Thyroid gland (tissue), 4 donors: Measurements from ENCODE around the gene ATP13A2.

Experiments used
- POLR2A ChIP-seq, 2 donors: fragments of 450-650 bp; IDR thresholded peaks; one replicate each; pipeline ENCODE4 v1.6.1; 2017; ENCODE audit warnings: antibody characterized with exemption in 2 of 2, mild to moderate bottlenecking in 2 of 2, moderate library complexity in 1 of 2
- TF ChIP-seq, protein P1 (sequence below), 6 experiments: fragments of 200-600 bp in 3 of 6; fragments of 450-650 bp in 3 of 6; sonication (generic) in 3 of 6; IDR thresholded peaks; one replicate each; pipeline ENCODE4 v1.5.1; 2016 to 2019; ENCODE audit warnings: antibody characterized with exemption in 6 of 6, mild to moderate bottlenecking in 2 of 6, inconsistent platforms in 1 of 6, moderate library complexity in 1 of 6

GRCh38 chr1:17047924-17048323, 36.2 kb upstream of the ATP13A2 start:
- TF ChIP-seq, protein P1, sequence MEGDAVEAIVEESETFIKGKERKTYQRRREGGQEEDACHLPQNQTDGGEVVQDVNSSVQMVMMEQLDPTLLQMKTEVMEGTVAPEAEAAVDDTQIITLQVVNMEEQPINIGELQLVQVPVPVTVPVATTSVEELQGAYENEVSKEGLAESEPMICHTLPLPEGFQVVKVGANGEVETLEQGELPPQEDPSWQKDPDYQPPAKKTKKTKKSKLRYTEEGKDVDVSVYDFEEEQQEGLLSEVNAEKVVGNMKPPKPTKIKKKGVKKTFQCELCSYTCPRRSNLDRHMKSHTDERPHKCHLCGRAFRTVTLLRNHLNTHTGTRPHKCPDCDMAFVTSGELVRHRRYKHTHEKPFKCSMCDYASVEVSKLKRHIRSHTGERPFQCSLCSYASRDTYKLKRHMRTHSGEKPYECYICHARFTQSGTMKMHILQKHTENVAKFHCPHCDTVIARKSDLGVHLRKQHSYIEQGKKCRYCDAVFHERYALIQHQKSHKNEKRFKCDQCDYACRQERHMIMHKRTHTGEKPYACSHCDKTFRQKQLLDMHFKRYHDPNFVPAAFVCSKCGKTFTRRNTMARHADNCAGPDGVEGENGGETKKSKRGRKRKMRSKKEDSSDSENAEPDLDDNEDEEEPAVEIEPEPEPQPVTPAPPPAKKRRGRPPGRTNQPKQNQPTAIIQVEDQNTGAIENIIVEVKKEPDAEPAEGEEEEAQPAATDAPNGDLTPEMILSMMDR (IDR thresholded peaks at IDR 0.05) = no peak
- no peak for TF ChIP-seq POLR2A (IDR thresholded peaks at IDR 0.05)
